Lung (tissue), 12 donors: ENCODE measurements around the gene EML1. TPM values are rescaled to one million over a fixed set of nuclear protein-coding genes. Genes with fewer than 3 reads are reported as not detected.

Experiments used
- ATAC-seq: fragments of 200-7000 bp; cut with Tn5 transposase; one replicate; pipeline ENCODE4 v1.9.1; 2020; ENCODE audit warnings: moderate number of reproducible peaks; ENCODE audit not compliant: insufficient read depth, low FRiP score
- DNase-seq, 3 donors: peaks; one replicate each; pipeline ENCODE4 v3.0.0-alpha.2; 2013 to 2017
- H3K27ac ChIP-seq, 2 donors: one replicate each; pipeline ENCODE4 v1.5.1; 2013; ENCODE audit warnings: mild to moderate bottlenecking in 2 of 2, moderate library complexity in 2 of 2, control low read depth in 1 of 2, inconsistent platforms in 1 of 2, low read depth in 1 of 2, low read length in 1 of 2
- H3K27me3 ChIP-seq, 3 donors: one replicate each; pipeline ENCODE4 v1.5.1; 2013; ENCODE audit warnings: low read length in 2 of 3; ENCODE audit not compliant: control insufficient read depth in 3 of 3, insufficient read depth in 3 of 3
- H3K36me3 ChIP-seq, 4 donors: one replicate each; pipeline ENCODE4 v1.5.1; 2013; ENCODE audit warnings: low read length in 4 of 4, mild to moderate bottlenecking in 1 of 4, moderate library complexity in 1 of 4; ENCODE audit not compliant: control insufficient read depth in 4 of 4, insufficient read depth in 4 of 4
- H3K4me1 ChIP-seq, 5 donors: one replicate each; pipeline ENCODE4 v1.5.1; 2013; ENCODE audit warnings: low read length in 5 of 5, mild to moderate bottlenecking in 2 of 5, moderate library complexity in 1 of 5; ENCODE audit not compliant: control insufficient read depth in 5 of 5, insufficient read depth in 5 of 5
- H3K4me3 ChIP-seq: one replicate; pipeline ENCODE4 v1.5.1; 2013; ENCODE audit warnings: mild to moderate bottlenecking, control low read depth, moderate library complexity
- H3K9ac ChIP-seq, 2 donors: one replicate each; pipeline ENCODE4 v1.5.1; 2013; ENCODE audit warnings: low read length in 2 of 2, control low read depth in 1 of 2; ENCODE audit not compliant: insufficient read depth in 1 of 2
- H3K9me3 ChIP-seq, 4 donors: one replicate each; pipeline ENCODE4 v1.5.1; 2013; ENCODE audit warnings: low read length in 3 of 4, mild to moderate bottlenecking in 1 of 4, moderate library complexity in 1 of 4; ENCODE audit not compliant: control insufficient read depth in 4 of 4, insufficient read depth in 3 of 4
- WGBS, 2 donors: extraction: QIAGEN DNeasy Blood & Tissue Kit; methylation state at CpG; one replicate each; pipeline ENCODE4 v1.1.7; 2013; 5-methylcytosine and 5-hydroxymethylcytosine counted together
- polyA plus RNA-seq, 2 donors: library from polyadenylated mRNA; stranded (reverse); fragments of 200-250 nt; gene quantifications; one replicate each; pipeline ENCODE4 v1.2.1, GENCODE V29; 2013
- total RNA-seq, 2 donors: library from RNA; depleted of rRNA in 1 of 2; stranded (reverse); fragments of >200 nt in 1 of 2; gene quantifications; one replicate each; pipeline ENCODE4 v1.2.1, GENCODE V29; 2014 to 2021
- TF ChIP-seq, protein P1 (sequence below): IDR thresholded peaks from 2 replicates; pipeline ENCODE4 v1.5.1; 2012; ENCODE audit warnings: mild to moderate bottlenecking; ENCODE audit errors: control extremely low read depth, extremely low read depth
- donor health status: control.
- donor health status: control.
- donor health status: Bipolar disorder and iron deficiency.
- donor health status: healthy.
- donor health status: DM: yes; HTN: yes; CAD: no.

The EML1 gene
- total and polyA plus RNA-seq, 4 donors = 6.7 to 88.0 (median 22.8) TPM

DNA sequence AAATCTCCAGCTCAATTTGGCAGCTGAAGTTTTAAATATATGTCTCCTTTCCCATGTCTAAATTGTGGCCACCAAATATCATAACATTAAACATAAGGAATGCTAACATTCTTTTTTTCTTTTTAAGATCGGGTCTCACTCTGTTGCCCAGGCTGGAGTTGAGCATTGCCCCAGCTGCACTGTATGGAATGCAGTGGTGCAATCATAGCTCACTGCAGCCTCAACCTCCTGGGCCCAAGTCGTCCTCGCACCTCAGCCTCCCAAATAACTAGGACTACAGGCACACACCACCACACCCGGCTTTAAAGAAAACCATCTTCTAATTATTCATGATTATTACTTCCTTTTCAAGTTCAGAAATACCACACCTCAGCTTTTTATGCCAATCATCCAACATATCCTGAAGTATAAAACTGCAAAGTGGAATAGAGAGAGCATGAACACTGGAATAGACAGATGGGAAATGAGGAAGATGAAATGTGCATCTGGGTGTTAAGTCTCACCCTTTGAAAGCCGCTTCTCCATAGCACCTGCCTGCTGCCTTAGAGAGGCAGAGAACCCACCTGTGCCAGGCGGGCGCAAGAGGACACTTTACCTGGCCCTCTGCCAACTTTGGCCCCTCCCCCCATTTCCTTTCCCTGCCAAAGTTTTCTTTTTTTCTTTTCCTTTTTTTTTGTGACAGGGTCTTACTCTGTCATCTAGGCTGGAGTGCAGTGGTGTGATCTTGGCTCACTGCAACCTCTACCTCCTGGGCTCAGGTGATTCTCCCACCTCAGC is 2.8 kb upstream of the EML1 start:
- H3K9me3 ChIP-seq = no peaks in the 10 kb centered on the region
- TF ChIP-seq, protein P1, sequence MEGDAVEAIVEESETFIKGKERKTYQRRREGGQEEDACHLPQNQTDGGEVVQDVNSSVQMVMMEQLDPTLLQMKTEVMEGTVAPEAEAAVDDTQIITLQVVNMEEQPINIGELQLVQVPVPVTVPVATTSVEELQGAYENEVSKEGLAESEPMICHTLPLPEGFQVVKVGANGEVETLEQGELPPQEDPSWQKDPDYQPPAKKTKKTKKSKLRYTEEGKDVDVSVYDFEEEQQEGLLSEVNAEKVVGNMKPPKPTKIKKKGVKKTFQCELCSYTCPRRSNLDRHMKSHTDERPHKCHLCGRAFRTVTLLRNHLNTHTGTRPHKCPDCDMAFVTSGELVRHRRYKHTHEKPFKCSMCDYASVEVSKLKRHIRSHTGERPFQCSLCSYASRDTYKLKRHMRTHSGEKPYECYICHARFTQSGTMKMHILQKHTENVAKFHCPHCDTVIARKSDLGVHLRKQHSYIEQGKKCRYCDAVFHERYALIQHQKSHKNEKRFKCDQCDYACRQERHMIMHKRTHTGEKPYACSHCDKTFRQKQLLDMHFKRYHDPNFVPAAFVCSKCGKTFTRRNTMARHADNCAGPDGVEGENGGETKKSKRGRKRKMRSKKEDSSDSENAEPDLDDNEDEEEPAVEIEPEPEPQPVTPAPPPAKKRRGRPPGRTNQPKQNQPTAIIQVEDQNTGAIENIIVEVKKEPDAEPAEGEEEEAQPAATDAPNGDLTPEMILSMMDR = no peak
- no peaks in the 10 kb centered on the region for H3K27me3 ChIP-seq
- peaks cover 0 to 25% (median 6%) of the 10 kb centered on the region in 5 donors for H3K4me1 ChIP-seq
- no peak overlapping the region for H3K4me3 ChIP-seq
- no peak overlapping the region for H3K9ac ChIP-seq
- DNase-seq = no peak
- H3K36me3 ChIP-seq = no peaks in the 10 kb centered on the region
- WGBS, 2 donors = 81 to 89% methylated on average over 7 of the region's 7 CpGs
- H3K27ac ChIP-seq = no peak overlapping the region
- ATAC-seq = no peak

DNA sequence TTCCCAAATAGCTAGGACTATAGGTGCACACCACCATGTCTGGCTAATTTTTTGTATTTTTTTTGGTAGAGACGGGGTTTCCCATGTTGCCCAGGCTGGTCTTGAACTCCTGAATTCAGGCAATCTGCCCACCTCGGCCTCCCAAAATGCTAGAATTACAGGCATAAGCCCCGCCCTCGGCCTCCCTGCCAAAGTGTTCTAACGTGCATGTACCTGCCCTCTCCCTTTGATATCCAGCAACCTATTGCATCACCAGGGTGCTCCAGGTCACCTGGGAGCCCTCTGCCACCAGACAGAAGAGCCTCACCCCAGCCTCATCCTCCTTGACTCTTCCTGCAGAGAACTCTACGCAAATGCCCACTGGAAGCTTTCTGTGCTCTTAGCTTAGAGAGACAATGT is 2.2 kb upstream of the EML1 start:
- Histone ChIP-seq H3K9me3 (no peaks in the 10 kb centered on the region), H3K4me1 (peaks cover 0 to 25% (median 6%) of the 10 kb centered on the region in 5 donors)
- DNase-seq = no peak

DNA sequence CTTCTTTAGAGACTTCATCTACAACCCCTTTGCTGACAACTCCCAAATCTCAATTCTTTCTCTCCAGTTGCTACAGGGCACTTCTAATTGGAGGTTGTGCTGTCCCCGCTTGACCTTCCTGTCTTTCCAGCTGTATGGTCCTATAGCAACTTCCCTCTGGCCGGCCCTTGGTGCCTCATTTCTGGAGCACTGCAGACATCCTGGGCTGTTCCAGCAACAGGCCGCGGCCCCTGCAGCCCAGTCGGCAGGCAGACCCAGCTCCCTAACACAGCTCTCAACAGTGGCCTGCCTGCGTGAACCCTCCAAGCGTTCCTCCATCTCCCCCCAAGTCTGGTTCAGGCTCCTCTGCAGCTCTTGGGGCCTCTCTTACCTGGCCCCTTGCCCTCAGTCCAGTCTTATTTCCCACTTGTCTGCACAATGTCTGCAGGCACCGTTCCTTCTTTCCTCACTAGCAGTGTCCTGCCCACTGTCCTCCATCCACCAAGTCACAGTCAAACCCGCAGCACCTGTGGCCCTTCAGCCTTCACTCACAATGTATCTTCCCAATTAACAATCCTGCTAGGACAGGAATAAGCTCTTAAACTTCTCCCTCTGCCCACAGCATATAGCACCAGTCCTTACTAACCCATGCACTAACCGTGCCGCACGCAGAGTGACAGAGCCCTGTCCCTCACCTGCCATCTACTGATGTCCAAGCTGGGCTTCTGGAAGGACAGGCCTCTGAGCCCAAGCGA is 1.6 kb upstream of the EML1 start:
- TF ChIP-seq, protein P1 = no peak
- Histone ChIP-seq H3K4me3 (no peak overlapping the region), H3K9ac (no peak overlapping the region), H3K9me3 (no peaks in the 10 kb centered on the region), H3K4me1 (peaks cover 0 to 25% (median 6%) of the 10 kb centered on the region in 5 donors), H3K27me3 (no peaks in the 10 kb centered on the region), H3K27ac (peak overlapping the region; percentile 7 to 59), H3K36me3 (no peaks in the 10 kb centered on the region)
- ATAC-seq = no peak
- DNase-seq = peak in 1 of 3 donors; percentile 33
- 76 to 85% methylated on average over 13 of the region's 13 CpGs for whole genome bisulfite sequencing, 2 donors

More for the DNA sequence above, 2.2 kb upstream of the EML1 start:
- 71 to 81% methylated on average over 6 of the region's 6 CpGs for WGBS, 2 donors
- no peak overlapping the region for H3K4me3 ChIP-seq
- no peak for ATAC-seq
- no peaks in the 10 kb centered on the region for H3K27me3 ChIP-seq
- H3K27ac ChIP-seq = peak overlapping the region; percentile 7 to 32
- H3K36me3 ChIP-seq = no peaks in the 10 kb centered on the region
- TF ChIP-seq, protein P1 = no peak
- H3K9ac ChIP-seq = no peak overlapping the region
